Endothelial cell of umbilical vein (primary cell): Measurements from ENCODE around the gene FAM168B. TPM values are rescaled to one million over a fixed set of nuclear protein-coding genes. Genes with fewer than 3 reads are reported as not detected.
"Not testable (repeated sequence)": the region's sequence is repeated elsewhere in the genome, so short reads cannot be mapped to it uniquely, and the experiment has no call there.

Experiments
- BruUV-seq: library from RNA; stranded (reverse); fragments of 400-500 nt; replicated peaks from 2 replicates; lab custom pipeline; 2021; lab: Mats Ljungman, UMichigan
- CTCF ChIA-PET: fragments of 300-600, 350-600 bp; sonication (Branson Sonifier 250); formaldehyde crosslinking; loops from one replicate; lab custom pipeline; 2021; ENCODE audit warnings: antibody characterized with exemption, inconsistent platforms; lab: Charles Lee
- POLR2A ChIA-PET: fragments of 300-600, 350-600 bp; sonication (Branson Sonifier 250); formaldehyde crosslinking; loops from one replicate; lab custom pipeline; 2021; ENCODE audit warnings: antibody characterized with exemption, inconsistent platforms; lab: Charles Lee
- DNase-seq: peaks from one replicate; pipeline ENCODE4 v3.0.0-alpha.2; 2011; ENCODE audit warnings: low read depth, low spot score
- FAIRE-seq: peaks from 2 replicates; lab custom pipeline; 2011; peaks lifted over from hg19 to GRCh38; lab: Jason Lieb, UNC
- H2AFZ ChIP-seq: 2 replicates; pipeline ENCODE4 v1.6.0; 2012; ENCODE audit warnings: low read depth, low read length, control low read depth, inconsistent platforms
- H3K27ac ChIP-seq: 2 replicates; pipeline ENCODE4 v1.5.1; 2011; ENCODE audit warnings: low read depth, mild to moderate bottlenecking, control low read depth, low read length, moderate library complexity; ENCODE audit not compliant: insufficient read depth
- H3K27me3 ChIP-seq, 2 experiments: 2 replicates each; pipeline versions ENCODE4 v1.6.0 to v1.6.1; 2011; ENCODE audit warnings: low read length in 2 of 2, mixed read lengths in 1 of 2; ENCODE audit not compliant: control insufficient read depth in 2 of 2, insufficient read depth in 2 of 2
- H3K36me3 ChIP-seq, 2 experiments: 2 replicates in 1 of 2; 3 replicates in 1 of 2; pipeline ENCODE4 v1.5.1; 2011; ENCODE audit warnings: low read length in 2 of 2, mild to moderate bottlenecking in 1 of 2, moderate library complexity in 1 of 2; ENCODE audit not compliant: control insufficient read depth in 2 of 2, insufficient read depth in 2 of 2; ENCODE audit errors: extremely low read depth in 1 of 2
- H3K4me1 ChIP-seq: 3 replicates; pipeline ENCODE4 v1.5.1; 2011; ENCODE audit warnings: mild to moderate bottlenecking, low read length; ENCODE audit not compliant: control insufficient read depth, insufficient read depth; ENCODE audit errors: extremely low read depth
- H3K4me2 ChIP-seq: 2 replicates; pipeline ENCODE4 v1.6.1; 2011; ENCODE audit warnings: low read length, control low read depth, mixed read lengths; ENCODE audit not compliant: insufficient read depth
- H3K4me3 ChIP-seq, 3 experiments: fragments of 200-600 bp in 1 of 3; sonication (generic), shearing (Covaris generic) in 1 of 3; replicated peaks in 1 of 3; 2 replicates each; pipeline ENCODE4 v1.5.1; 2011 to 2016; ENCODE audit warnings: control low read depth in 3 of 3, low read length in 3 of 3, mild to moderate bottlenecking in 2 of 3, inconsistent platforms in 1 of 3, low read depth in 1 of 3, moderate library complexity in 1 of 3; ENCODE audit not compliant: insufficient read depth in 1 of 3
- H3K79me2 ChIP-seq: 2 replicates; pipeline ENCODE4 v1.6.0; 2012; ENCODE audit warnings: low read length, inconsistent platforms; ENCODE audit not compliant: control insufficient read depth, insufficient read depth
- H3K9ac ChIP-seq: replicated peaks from 2 replicates; pipeline ENCODE3; 2011; ENCODE audit warnings: low read length, control low read depth; ENCODE audit not compliant: insufficient read depth; ENCODE audit errors: extremely low read depth
- H3K9me1 ChIP-seq: replicated peaks from 3 replicates; pipeline ENCODE4 v1.6.0; 2011; ENCODE audit warnings: mild to moderate bottlenecking, low read length; ENCODE audit not compliant: control insufficient read depth, insufficient read depth; ENCODE audit errors: extremely low read depth
- H3K9me3 ChIP-seq: replicated peaks from 2 replicates; pipeline ENCODE4 v1.5.1; 2012; ENCODE audit warnings: low read length, inconsistent platforms; ENCODE audit not compliant: control insufficient read depth, insufficient read depth
- H4K20me1 ChIP-seq: replicated peaks from 2 replicates; pipeline ENCODE3; 2011; ENCODE audit warnings: mild to moderate bottlenecking, low read length; ENCODE audit not compliant: control insufficient read depth, insufficient read depth; ENCODE audit errors: extremely low read depth
- EZH2 ChIP-seq: IDR thresholded peaks from 2 replicates; pipeline ENCODE4 v1.6.1; 2012; ENCODE audit warnings: borderline replicate concordance, low read depth, mild to moderate bottlenecking, moderate library complexity, low read length, inconsistent platforms; ENCODE audit not compliant: severe bottlenecking
- FOS ChIP-seq: IDR thresholded peaks from 2 replicates; pipeline ENCODE4 v1.6.1; 2011; ENCODE audit warnings: mild to moderate bottlenecking, low read length, moderate library complexity, borderline replicate concordance; ENCODE audit not compliant: insufficient read depth
- GATA2 ChIP-seq: IDR thresholded peaks from 2 replicates; pipeline ENCODE4 v1.7.0; 2011; ENCODE audit warnings: low read depth, mild to moderate bottlenecking, moderate library complexity, mixed read lengths, low read length; ENCODE audit not compliant: insufficient read length, insufficient read depth
- JUN ChIP-seq: IDR thresholded peaks from 2 replicates; pipeline ENCODE4 v1.6.1; 2011; ENCODE audit warnings: borderline replicate concordance, low read depth; ENCODE audit not compliant: insufficient read length, insufficient read depth
- POLR2A ChIP-seq: IDR thresholded peaks from 2 replicates; pipeline ENCODE4 v1.6.1; 2012; ENCODE audit warnings: low read depth, mild to moderate bottlenecking, control low read depth, low read length
- POLR2AphosphoS5 ChIP-seq: IDR thresholded peaks from 2 replicates; pipeline ENCODE4 v1.6.1; 2012; ENCODE audit warnings: low read depth, mild to moderate bottlenecking, control low read depth, low read length, moderate library complexity; ENCODE audit not compliant: insufficient read depth
- dilution Hi-C: fragments of 300-500 bp; cut with MboI; formaldehyde crosslinking; loops from one replicate; pipeline ENCODE4 v1.15.0; 2019; ENCODE audit warnings: low sequenced_read_pairs; ENCODE audit not compliant: extremely low pct_ligation_motif_present
- intact Hi-C: fragments of 100-400 bp; cut with micrococcal nuclease; formaldehyde crosslinking; loops from one replicate; pipeline ENCODE4 v1.10.0; 2022
- polyA plus RNA-seq, 4 experiments: library from polyadenylated mRNA; depleted of rRNA in 3 of 4; stranded (reverse) in 3 of 4; unstranded in 1 of 4; fragments of >200 nt; gene quantifications; 2 replicates each; pipeline versions ENCODE4 v1.2.1 to v1.2.3, GENCODE V29; 2011 to 2012; ENCODE audit warnings: missing spikeins in 1 of 4
- total RNA-seq: library from RNA; stranded (reverse); gene quantifications from 2 replicates; pipeline ENCODE4 v1.2.3, GENCODE V29; 2021
- TF ChIP-seq, protein P1 (sequence below): IDR thresholded peaks from 2 replicates; pipeline ENCODE4 v1.6.1; 2011; ENCODE audit not compliant: insufficient read depth, insufficient read length
- TF ChIP-seq, protein P2 (sequence below), 2 donors: IDR thresholded peaks; 1 replicate in 1 of 2; 2 replicates in 1 of 2; pipeline ENCODE4 v1.5.1; 2011; ENCODE audit warnings: low read length in 2 of 2, mild to moderate bottlenecking in 2 of 2, moderate library complexity in 2 of 2, control low read depth in 1 of 2, inconsistent platforms in 1 of 2, low read depth in 1 of 2; ENCODE audit not compliant: insufficient read depth in 1 of 2; ENCODE audit errors: extremely low read depth in 1 of 2

FAM168B gene
- total and polyA plus RNA-seq, 2 donors (not counting 3 experiments of a cell fraction or from before 2014, with no cell fraction given), result 109 to 183 TPM

DNA sequence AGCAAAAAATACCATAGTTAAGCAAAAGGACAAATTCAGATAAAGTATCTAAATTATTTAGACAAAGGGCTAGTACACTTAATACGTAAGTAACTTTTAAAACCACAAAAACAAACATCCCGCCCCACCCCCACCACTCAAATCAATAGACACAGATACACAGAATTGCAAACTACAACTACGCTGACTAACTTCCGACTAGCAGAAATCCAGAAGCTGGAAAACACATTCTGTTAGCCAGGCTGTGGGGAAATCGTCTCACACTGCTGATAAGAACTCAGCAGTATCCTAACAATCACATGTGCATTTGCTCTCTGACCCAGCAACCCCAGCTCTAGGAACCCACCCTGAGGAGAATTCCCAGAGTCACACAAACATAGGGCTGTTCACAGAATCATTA lies 16.6 kb downstream of the FAM168B start:
- H3K36me3 ChIP-seq, result peaks cover 20 to 39% of the 10 kb centered on the region in 2 experiments
- POLR2A ChIA-PET, result no interaction called here
- peak; percentile 26 for DNase-seq

DNA sequence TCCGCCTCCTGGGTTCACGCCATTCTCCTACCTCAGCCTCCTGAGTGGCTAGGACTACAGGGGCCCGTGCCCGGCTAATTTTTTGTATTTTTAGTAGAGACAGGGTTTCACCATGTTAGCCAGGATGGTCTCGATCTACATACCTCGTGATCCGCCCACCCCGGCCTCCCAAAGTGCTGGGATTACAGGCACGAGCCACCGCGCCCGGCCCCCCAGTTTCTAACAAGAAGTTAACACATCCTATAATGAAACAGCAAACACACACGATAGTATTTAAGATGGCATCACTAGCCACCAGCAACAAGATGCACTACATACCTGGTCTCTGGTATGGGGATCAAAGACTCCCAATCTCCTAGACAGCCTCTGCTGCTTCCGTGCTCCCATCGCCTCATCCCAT lies 17.7 kb downstream of the FAM168B start:
- H3K9me3 ChIP-seq, H3K27me3 ChIP-seq, H3K4me3 ChIP-seq, H2AFZ ChIP-seq, CTCF ChIA-PET, H3K9ac ChIP-seq, H4K20me1 ChIP-seq, H3K27ac ChIP-seq, H3K4me2 ChIP-seq, BruUV-seq, DNase-seq, FAIRE-seq, POLR2A ChIA-PET, dilution Hi-C loops, intact Hi-C loops, H3K4me1 ChIP-seq, H3K9me1 ChIP-seq: not testable (repeated sequence)
- peaks cover 20 to 37% of the 10 kb centered on the region in 2 experiments for H3K36me3 ChIP-seq
- peaks cover 80% of the 10 kb centered on the region for H3K79me2 ChIP-seq

More for the DNA sequence above, 16.6 kb downstream of the FAM168B start:
- Histone ChIP-seq H3K27ac (peak overlapping the region; percentile 30), H3K4me1 (no peaks in the 10 kb centered on the region), H3K79me2 (peaks cover 78% of the 10 kb centered on the region), H3K4me2 (no peak overlapping the region), H3K9me1 (no peaks in the 10 kb centered on the region), H2AFZ (no peak overlapping the region), H3K9me3 (no peaks in the 10 kb centered on the region), H4K20me1 (no peaks in the 10 kb centered on the region), H3K9ac (no peak overlapping the region), H3K27me3 (no peaks in the 10 kb centered on the region), H3K4me3 (no peak overlapping the region)
- TF ChIP-seq JUN (no peak), FOS (no peak), POLR2A (no peak), GATA2 (peak; percentile 18), POLR2AphosphoS5 (no peak), EZH2 (no peak)
- TF ChIP-seq, protein P1, sequence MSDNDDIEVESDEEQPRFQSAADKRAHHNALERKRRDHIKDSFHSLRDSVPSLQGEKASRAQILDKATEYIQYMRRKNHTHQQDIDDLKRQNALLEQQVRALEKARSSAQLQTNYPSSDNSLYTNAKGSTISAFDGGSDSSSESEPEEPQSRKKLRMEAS, result no peak
- TF ChIP-seq, protein P2, sequence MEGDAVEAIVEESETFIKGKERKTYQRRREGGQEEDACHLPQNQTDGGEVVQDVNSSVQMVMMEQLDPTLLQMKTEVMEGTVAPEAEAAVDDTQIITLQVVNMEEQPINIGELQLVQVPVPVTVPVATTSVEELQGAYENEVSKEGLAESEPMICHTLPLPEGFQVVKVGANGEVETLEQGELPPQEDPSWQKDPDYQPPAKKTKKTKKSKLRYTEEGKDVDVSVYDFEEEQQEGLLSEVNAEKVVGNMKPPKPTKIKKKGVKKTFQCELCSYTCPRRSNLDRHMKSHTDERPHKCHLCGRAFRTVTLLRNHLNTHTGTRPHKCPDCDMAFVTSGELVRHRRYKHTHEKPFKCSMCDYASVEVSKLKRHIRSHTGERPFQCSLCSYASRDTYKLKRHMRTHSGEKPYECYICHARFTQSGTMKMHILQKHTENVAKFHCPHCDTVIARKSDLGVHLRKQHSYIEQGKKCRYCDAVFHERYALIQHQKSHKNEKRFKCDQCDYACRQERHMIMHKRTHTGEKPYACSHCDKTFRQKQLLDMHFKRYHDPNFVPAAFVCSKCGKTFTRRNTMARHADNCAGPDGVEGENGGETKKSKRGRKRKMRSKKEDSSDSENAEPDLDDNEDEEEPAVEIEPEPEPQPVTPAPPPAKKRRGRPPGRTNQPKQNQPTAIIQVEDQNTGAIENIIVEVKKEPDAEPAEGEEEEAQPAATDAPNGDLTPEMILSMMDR (IDR thresholded peaks at IDR 0.05; ENCODE audit: extremely low read depth in 1 of 2, insufficient read depth in 1 of 2, low read depth in 1 of 2, low read length in 2 of 2), result no peak
- FAIRE-seq, result no peak
- BruUV-seq, result no TSS peak
- CTCF ChIA-PET, result no interaction called here
- dilution Hi-C loops (no loop called here), intact Hi-C loops (no loop called here)

DNA sequence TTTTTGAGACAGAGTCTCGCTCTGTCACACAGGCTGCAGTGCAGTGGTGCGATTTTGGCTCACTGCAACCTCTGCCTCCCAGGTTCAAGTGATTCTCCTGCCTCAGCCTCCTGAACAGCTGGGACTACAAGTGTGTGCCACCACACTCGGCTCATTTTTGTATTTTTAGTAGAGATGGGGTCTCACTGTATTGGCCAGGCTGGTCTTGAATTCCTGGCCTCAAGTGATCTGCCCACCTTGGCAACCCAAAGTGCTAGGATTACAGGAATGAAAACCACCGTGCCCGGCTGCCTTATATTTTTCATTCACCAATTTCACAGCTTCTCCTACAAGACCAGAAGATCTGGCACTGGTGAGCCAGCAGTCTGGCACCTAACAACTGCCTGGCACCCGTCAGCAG lies 25.1 kb downstream of the FAM168B start:
- H3K4me1 ChIP-seq, intact Hi-C loops, H3K4me2 ChIP-seq, H3K9me3 ChIP-seq, H3K27me3 ChIP-seq, POLR2A ChIA-PET, DNase-seq, H2AFZ ChIP-seq, H3K4me3 ChIP-seq, H3K9me1 ChIP-seq, H4K20me1 ChIP-seq, H3K27ac ChIP-seq, H3K9ac ChIP-seq, dilution Hi-C loops, FAIRE-seq, BruUV-seq: not testable (repeated sequence)
- peaks cover 79% of the 10 kb centered on the region for H3K79me2 ChIP-seq
- CTCF ChIA-PET, result interaction anchor here (0.7 to 0.8 kb wide), 2 partner anchors 85 to 424 kb away, joined by 3 read pairs; partner anchors contain the start of gene MZT2A
- H3K36me3 ChIP-seq, result peaks cover 8 to 14% of the 10 kb centered on the region in 2 experiments
